Transverse colon (tissue), 3 donors: Measurements from ENCODE around the gene A1BG.

Source experiments
- CTCF ChIP-seq, 5 experiments: fragments of 200-600 bp in 3 of 5; fragments of 450-650 bp in 2 of 5; sonication (generic) in 3 of 5; IDR thresholded peaks; 1 replicate in 2 of 5; 2 replicates in 3 of 5; pipeline ENCODE4 v1.5.1; 2016 to 2017; ENCODE audit warnings: antibody characterized with exemption in 5 of 5, inconsistent platforms in 3 of 5, mild to moderate bottlenecking in 2 of 5, moderate library complexity in 1 of 5
- EP300 ChIP-seq: sonication (generic); formaldehyde crosslinking; IDR thresholded peaks from one replicate; pipeline ENCODE4 v1.6.1; 2017; ENCODE audit warnings: antibody characterized with exemption, low read depth
- POLR2A ChIP-seq: fragments of 450-650 bp; IDR thresholded peaks from one replicate; pipeline ENCODE4 v1.6.1; 2016; ENCODE audit warnings: antibody characterized with exemption, mild to moderate bottlenecking, moderate library complexity

- TF ChIP-seq CTCF (IDR thresholded peaks at IDR 0.05), result no peak
- no peak for TF ChIP-seq POLR2A
- TF ChIP-seq EP300, result no peak
These were observed 16.5 kb downstream of the A1BG start for GRCh38 chr19:58336820-58337219.
